ENCODE data around the gene BLTP3A.

- TF ChIP-seq POLR2AphosphoS5 (IDR thresholded peaks at IDR 0.05; ENCODE audit: low read depth, low read length) (no peak), EZH2phosphoT487 (IDR thresholded peaks at IDR 0.05; ENCODE audit: borderline replicate concordance, low read depth) (no peak), CTCF (IDR thresholded peaks at IDR 0.05) (no peak), PBX3 (IDR thresholded peaks at IDR 0.05) (no peak), MAX (IDR thresholded peaks at IDR 0.05; ENCODE audit: low read depth) (no peak), CHD2 (IDR thresholded peaks at IDR 0.05; ENCODE audit: low read length, partially characterized antibody) (no peak), SIN3A (IDR thresholded peaks at IDR 0.05; ENCODE audit: borderline replicate concordance, low read depth, low read length) (no peak), USF1 (IDR thresholded peaks at IDR 0.05; ENCODE audit: borderline replicate concordance, low read depth) (no peak), YY1 (IDR thresholded peaks at IDR 0.05; ENCODE audit: low read depth) (no peak), RAD21 (IDR thresholded peaks at IDR 0.05; ENCODE audit: low read length) (no peak), RFX5 (IDR thresholded peaks at IDR 0.05; ENCODE audit: low read length) (no peak), USF2 (IDR thresholded peaks at IDR 0.05; ENCODE audit: borderline replicate concordance, low read depth, low read length) (no peak)
These were observed 34.1 kb upstream of the BLTP3A start for GRCh38 chr6:34757687-34758274.
